IMR-90 (cell line): ENCODE measurements around the gene GPR15.

Experiments
- CTCF ChIP-seq: conservative IDR thresholded peaks from 2 replicates; pipeline ENCODE4 v1.5.1; 2012; ENCODE audit warnings: mild to moderate bottlenecking, low read depth, low read length, improper control_type of control experiment
- MXI1 ChIP-seq: IDR thresholded peaks from 2 replicates; pipeline ENCODE4 v1.6.1; 2012; ENCODE audit warnings: low read depth, mild to moderate bottlenecking, low read length, moderate library complexity, borderline replicate concordance
- RAD21 ChIP-seq: IDR thresholded peaks from 2 replicates; pipeline ENCODE4 v1.6.1; 2012; ENCODE audit warnings: low read length, improper control_type of control experiment
- RFX5 ChIP-seq: IDR thresholded peaks from 2 replicates; pipeline ENCODE4 v1.8.0; 2012; ENCODE audit warnings: low read depth, mild to moderate bottlenecking, low read length, moderate library complexity

- TF ChIP-seq RAD21 (no peak), CTCF (no peak), MXI1 (no peak), RFX5 (no peak)
Observed at GRCh38 chr3:98545940-98546339, 14.2 kb downstream of the GPR15 start.
